Left lobe of liver (tissue), 2 donors: ENCODE results near the gene JAML. TPM values are rescaled to one million over a fixed set of nuclear protein-coding genes. Genes with fewer than 3 reads are reported as not detected.

ENCODE experiments used
- ATAC-seq: fragments of 200-7000 bp; cut with Tn5 transposase; one replicate; pipeline ENCODE4 v1.9.1; 2020; ENCODE audit warnings: mild to moderate bottlenecking, moderate library complexity
- DNase-seq: peaks from one replicate; pipeline ENCODE4 v3.0.0-alpha.2; 2020; ENCODE audit warnings: low spot score
- total RNA-seq: library from RNA; stranded (reverse); gene quantifications from one replicate; pipeline ENCODE4 v1.2.1, GENCODE V29; 2021
- donor health status: DM: no; HTN: no; CAD: no; lungs with moderate emphysema.
- donor health status: DM: no; HTN: yes; CAD: no.

JAML gene
- total RNA-seq, 1 donor from 2014 or later = 1.9 TPM

GRCh38 chr11:118217575-118217974, 7.2 kb downstream of the JAML start:
- ATAC-seq (no peak), DNase-seq (no peak)

GRCh38 chr11:118216621-118217481, 8.0 kb downstream of the JAML start:
- no peak for DNase-seq
- no peak for ATAC-seq

- ATAC-seq (no peak), DNase-seq (no peak)
These were observed 9.0 kb downstream of the JAML start for GRCh38 chr11:118215765-118216164.

- ATAC-seq (no peak), DNase-seq (no peak)
These were observed 9.5 kb downstream of the JAML start for GRCh38 chr11:118215262-118215661.

- peak; percentile 17 for ATAC-seq
- DNase-seq = no peak
These were observed 10.4 kb downstream of the JAML start for GRCh38 chr11:118214210-118214914.

GRCh38 chr11:118213781-118214180, 11.0 kb downstream of the JAML start:
- peak; percentile 11 for ATAC-seq
- no peak for DNase-seq

GRCh38 chr11:118213201-118213600, 11.6 kb downstream of the JAML start:
- ATAC-seq (no peak), DNase-seq (no peak)

GRCh38 chr11:118212781-118213191, 12.0 kb downstream of the JAML start:
- DNase-seq (no peak), ATAC-seq (peak; percentile 34)

GRCh38 chr11:118212131-118212725, 12.6 kb downstream of the JAML start:
- DNase-seq (peak; percentile 78), ATAC-seq (peak; percentile 91)

- DNase-seq = no peak
- ATAC-seq = no peak
These were observed 13.8 kb downstream of the JAML start for GRCh38 chr11:118211006-118211405.

GRCh38 chr11:118210323-118210722, 14.5 kb downstream of the JAML start:
- ATAC-seq = no peak
- DNase-seq = no peak

- no peak for DNase-seq
- no peak for ATAC-seq
These were observed 15.8 kb downstream of the JAML start for GRCh38 chr11:118209033-118209432.

- ATAC-seq (no peak), DNase-seq (no peak)
These were observed 17.7 kb downstream of the JAML start for GRCh38 chr11:118207079-118207478.

- DNase-seq = no peak
- ATAC-seq = no peak
These were observed 18.3 kb downstream of the JAML start for GRCh38 chr11:118206391-118207031.

- no peak for DNase-seq
- ATAC-seq = peak; percentile 29
These were observed 19.0 kb downstream of the JAML start for GRCh38 chr11:118205606-118206378.

- DNase-seq (peak; percentile 91), ATAC-seq (peak; percentile 87)
These were observed 22.0 kb downstream of the JAML start for GRCh38 chr11:118202599-118203422.

- DNase-seq (no peak), ATAC-seq (peak; percentile 54)
These were observed 22.8 kb downstream of the JAML start for GRCh38 chr11:118201966-118202365.

GRCh38 chr11:118200901-118201680, 23.7 kb downstream of the JAML start:
- DNase-seq (no peak), ATAC-seq (no peak)

GRCh38 chr11:118200497-118200896, 24.3 kb downstream of the JAML start:
- ATAC-seq = no peak

More at GRCh38 chr11:118200497-118200896, 24.3 kb downstream of the JAML start:
- DNase-seq = no peak
